ENCODE data around the gene USP16.
A peak's percentile ranks its signal among the peaks of the same experiment; 100 is the strongest.

Gene USP16

GRCh38 chr21:29033871-29034270 lies 9.4 kb downstream of the USP16 start:
- DNase-seq: no peak

GRCh38 chr21:29034678-29035077 lies 10.2 kb downstream of the USP16 start:
- DNase-seq: no peak

GRCh38 chr21:29052224-29052623 lies 27.8 kb downstream of the USP16 start:
- no peak for DNase-seq

GRCh38 chr21:29053011-29053553 lies 28.6 kb downstream of the USP16 start:
- no peak for DNase-seq

GRCh38 chr21:29053656-29054055 lies 29.2 kb downstream of the USP16 start:
- DNase-seq: no peak

- no peak for DNase-seq
Measured at GRCh38 chr21:29055080-29055479, 30.6 kb downstream of the USP16 start.

- no peak for DNase-seq
Measured at GRCh38 chr21:29056005-29056404, 31.5 kb downstream of the USP16 start.

- no peak for DNase-seq
Measured at GRCh38 chr21:29056538-29057050, 32.1 kb downstream of the USP16 start.

GRCh38 chr21:29064850-29065481 lies 40.5 kb downstream of the USP16 start:
- no peak for DNase-seq

- no peak for DNase-seq
Measured at GRCh38 chr21:29072873-29073221, 48.4 kb downstream of the USP16 start.

- peak; percentile 99 for DNase-seq
Measured at GRCh38 chr21:29073222-29074006, 48.9 kb downstream of the USP16 start, which contains the start of gene CCT8. Gene CCT8 (minus strand): TSS chr21:29073648. CDS start chr21:29073590, 58 bp downstream.

- DNase-seq: no peak
Measured at GRCh38 chr21:29074007-29074376, 49.5 kb downstream of the USP16 start.

GRCh38 chr21:29074783-29075182 lies 50.3 kb downstream of the USP16 start:
- no peak for DNase-seq

GRCh38 chr21:29075706-29076466 lies 51.4 kb downstream of the USP16 start:
- DNase-seq: no peak

- DNase-seq: peak; percentile 35
Measured at GRCh38 chr21:29076731-29077640, 52.5 kb downstream of the USP16 start.

- DNase-seq: peak; percentile 63
Measured at GRCh38 chr21:29077651-29078090, 53.2 kb downstream of the USP16 start.

GRCh38 chr21:29078869-29079767 lies 54.6 kb downstream of the USP16 start:
- no peak for DNase-seq

- no peak for DNase-seq
Measured at GRCh38 chr21:29080454-29080941, 56.0 kb downstream of the USP16 start.

GRCh38 chr21:29082046-29082815 lies 57.8 kb downstream of the USP16 start:
- DNase-seq: no peak

- no peak for DNase-seq
Measured at GRCh38 chr21:29083306-29083705, 58.8 kb downstream of the USP16 start.

Data from NCI-H1105 (cell line).